Tibial nerve (tissue), 3 donors: ENCODE measurements around the gene SP100.

Experiments used
- POLR2A ChIP-seq, 2 donors: fragments of 450-650 bp; IDR thresholded peaks; one replicate each; pipeline ENCODE4 v1.6.1; 2017; ENCODE audit warnings: antibody characterized with exemption in 2 of 2, mild to moderate bottlenecking in 2 of 2, moderate library complexity in 2 of 2
- TF ChIP-seq, protein P1 (sequence below), 5 experiments: fragments of 200-600 bp in 3 of 5; fragments of 450-650 bp in 2 of 5; sonication (generic) in 3 of 5; IDR thresholded peaks; one replicate each; pipeline ENCODE4 v1.5.1; 2016 to 2019; ENCODE audit warnings: antibody characterized with exemption in 5 of 5, mild to moderate bottlenecking in 3 of 5, moderate library complexity in 2 of 5

GRCh38 chr2:230525682-230526081, 109.7 kb downstream of the SP100 start:
- TF ChIP-seq, protein P1, sequence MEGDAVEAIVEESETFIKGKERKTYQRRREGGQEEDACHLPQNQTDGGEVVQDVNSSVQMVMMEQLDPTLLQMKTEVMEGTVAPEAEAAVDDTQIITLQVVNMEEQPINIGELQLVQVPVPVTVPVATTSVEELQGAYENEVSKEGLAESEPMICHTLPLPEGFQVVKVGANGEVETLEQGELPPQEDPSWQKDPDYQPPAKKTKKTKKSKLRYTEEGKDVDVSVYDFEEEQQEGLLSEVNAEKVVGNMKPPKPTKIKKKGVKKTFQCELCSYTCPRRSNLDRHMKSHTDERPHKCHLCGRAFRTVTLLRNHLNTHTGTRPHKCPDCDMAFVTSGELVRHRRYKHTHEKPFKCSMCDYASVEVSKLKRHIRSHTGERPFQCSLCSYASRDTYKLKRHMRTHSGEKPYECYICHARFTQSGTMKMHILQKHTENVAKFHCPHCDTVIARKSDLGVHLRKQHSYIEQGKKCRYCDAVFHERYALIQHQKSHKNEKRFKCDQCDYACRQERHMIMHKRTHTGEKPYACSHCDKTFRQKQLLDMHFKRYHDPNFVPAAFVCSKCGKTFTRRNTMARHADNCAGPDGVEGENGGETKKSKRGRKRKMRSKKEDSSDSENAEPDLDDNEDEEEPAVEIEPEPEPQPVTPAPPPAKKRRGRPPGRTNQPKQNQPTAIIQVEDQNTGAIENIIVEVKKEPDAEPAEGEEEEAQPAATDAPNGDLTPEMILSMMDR (IDR thresholded peaks at IDR 0.05), result no peak
- no peak for TF ChIP-seq POLR2A (IDR thresholded peaks at IDR 0.05)
